Ishikawa (cell line): ENCODE results near the gene LPCAT1.

ENCODE experiments used
- CEBPB ChIP-seq: IDR thresholded peaks from 2 replicates; pipeline ENCODE4 v1.6.1; 2012
- CREB1 ChIP-seq: IDR thresholded peaks from 2 replicates; pipeline ENCODE4 v1.6.1; 2012; ENCODE audit warnings: low read depth
- EGR1 ChIP-seq: IDR thresholded peaks from 2 replicates; pipeline ENCODE4 v1.6.1; 2012
- EP300 ChIP-seq: IDR thresholded peaks from 2 replicates; pipeline ENCODE4 v1.6.1; 2012; ENCODE audit warnings: borderline replicate concordance
- FOXM1 ChIP-seq: IDR thresholded peaks from 2 replicates; pipeline ENCODE4 v1.6.1; 2012; ENCODE audit warnings: low read depth, borderline replicate concordance
- NFIC ChIP-seq: IDR thresholded peaks from 2 replicates; pipeline ENCODE4 v1.6.1; 2012
- RAD21 ChIP-seq: IDR thresholded peaks from 2 replicates; pipeline ENCODE4 v1.6.1; 2012; ENCODE audit warnings: low read depth
- REST ChIP-seq: IDR thresholded peaks from 2 replicates; pipeline ENCODE4 v1.6.1; 2012; ENCODE audit warnings: low read depth, mild to moderate bottlenecking
- TAF1 ChIP-seq: IDR thresholded peaks from 2 replicates; pipeline ENCODE4 v1.6.1; 2012; ENCODE audit warnings: low read depth, mild to moderate bottlenecking
- TCF12 ChIP-seq: IDR thresholded peaks from 2 replicates; pipeline ENCODE4 v1.6.1; 2012; ENCODE audit warnings: low read depth
- TEAD4 ChIP-seq: IDR thresholded peaks from 2 replicates; pipeline ENCODE4 v1.6.1; 2012
- USF1 ChIP-seq: IDR thresholded peaks from 2 replicates; pipeline ENCODE4 v1.6.1; 2012
- YY1 ChIP-seq: IDR thresholded peaks from 2 replicates; pipeline ENCODE4 v1.6.1; 2012; ENCODE audit warnings: low read depth
- ZBTB7A ChIP-seq: IDR thresholded peaks from 2 replicates; pipeline ENCODE4 v1.6.1; 2012; ENCODE audit warnings: low read depth
- TF ChIP-seq, protein P1 (sequence below): IDR thresholded peaks from 2 replicates; pipeline ENCODE4 v1.6.1; 2012

The LPCAT1 gene

GRCh38 chr5:1545805-1546355, 22.1 kb upstream of the LPCAT1 start:
- TF ChIP-seq EGR1, result no peak
- no peak for TF ChIP-seq ZBTB7A
- TF ChIP-seq EP300, result no peak
- TF ChIP-seq CREB1, result no peak
- TF ChIP-seq USF1, result no peak
- no peak for TF ChIP-seq YY1
- no peak for TF ChIP-seq RAD21
- no peak for TF ChIP-seq TEAD4
- TF ChIP-seq NFIC, result no peak
- no peak for TF ChIP-seq CEBPB
- no peak for TF ChIP-seq REST
- TF ChIP-seq TCF12, result no peak

- TF ChIP-seq EGR1 (no peak), EP300 (no peak), USF1 (no peak), RAD21 (no peak), CREB1 (no peak), YY1 (no peak), REST (no peak), NFIC (no peak), TCF12 (no peak), TAF1 (no peak), TEAD4 (no peak), FOXM1 (no peak), CEBPB (no peak), ZBTB7A (no peak)
- TF ChIP-seq, protein P1, sequence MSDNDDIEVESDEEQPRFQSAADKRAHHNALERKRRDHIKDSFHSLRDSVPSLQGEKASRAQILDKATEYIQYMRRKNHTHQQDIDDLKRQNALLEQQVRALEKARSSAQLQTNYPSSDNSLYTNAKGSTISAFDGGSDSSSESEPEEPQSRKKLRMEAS, result no peak
Measured at GRCh38 chr5:1545126-1545804, 21.5 kb upstream of the LPCAT1 start.

DNA sequence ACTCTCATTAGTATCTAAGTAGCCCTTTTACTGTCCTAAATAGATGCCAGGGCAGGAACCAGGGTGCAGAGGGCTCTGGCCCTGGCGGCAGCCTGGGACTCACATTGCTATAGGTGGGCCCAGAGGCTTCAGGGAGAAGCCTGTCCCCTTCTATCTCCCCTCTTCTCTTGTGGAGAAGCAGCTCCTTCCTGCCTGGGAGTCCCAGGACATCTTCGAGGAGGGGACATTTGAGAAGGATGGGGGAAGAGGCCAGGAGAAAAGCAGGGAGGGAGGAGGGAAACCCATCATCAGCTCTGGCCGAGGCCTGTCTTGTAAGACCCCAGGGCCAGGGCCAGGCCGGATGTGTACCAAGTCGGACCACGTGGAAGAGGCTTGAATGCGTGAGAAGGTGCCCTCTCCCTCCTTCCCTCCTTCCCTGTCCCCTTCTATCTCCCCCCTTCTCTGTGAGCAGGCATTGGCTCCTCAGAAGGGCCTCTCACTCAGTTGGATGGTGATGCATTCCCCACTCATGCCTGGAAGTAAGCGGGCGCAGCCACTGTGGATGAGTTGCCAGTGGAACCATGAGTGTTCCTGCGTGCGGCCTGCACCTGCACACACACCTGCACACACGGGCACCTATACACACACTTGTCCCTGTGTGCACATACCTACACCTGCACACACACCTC, 20.7 kb upstream of the LPCAT1 start:
- TF ChIP-seq FOXM1 (no peak), ZBTB7A (no peak), TEAD4 (no peak), EP300 (no peak), USF1 (no peak), CEBPB (no peak), YY1 (no peak)
- TF ChIP-seq, protein P1, result no peak

DNA sequence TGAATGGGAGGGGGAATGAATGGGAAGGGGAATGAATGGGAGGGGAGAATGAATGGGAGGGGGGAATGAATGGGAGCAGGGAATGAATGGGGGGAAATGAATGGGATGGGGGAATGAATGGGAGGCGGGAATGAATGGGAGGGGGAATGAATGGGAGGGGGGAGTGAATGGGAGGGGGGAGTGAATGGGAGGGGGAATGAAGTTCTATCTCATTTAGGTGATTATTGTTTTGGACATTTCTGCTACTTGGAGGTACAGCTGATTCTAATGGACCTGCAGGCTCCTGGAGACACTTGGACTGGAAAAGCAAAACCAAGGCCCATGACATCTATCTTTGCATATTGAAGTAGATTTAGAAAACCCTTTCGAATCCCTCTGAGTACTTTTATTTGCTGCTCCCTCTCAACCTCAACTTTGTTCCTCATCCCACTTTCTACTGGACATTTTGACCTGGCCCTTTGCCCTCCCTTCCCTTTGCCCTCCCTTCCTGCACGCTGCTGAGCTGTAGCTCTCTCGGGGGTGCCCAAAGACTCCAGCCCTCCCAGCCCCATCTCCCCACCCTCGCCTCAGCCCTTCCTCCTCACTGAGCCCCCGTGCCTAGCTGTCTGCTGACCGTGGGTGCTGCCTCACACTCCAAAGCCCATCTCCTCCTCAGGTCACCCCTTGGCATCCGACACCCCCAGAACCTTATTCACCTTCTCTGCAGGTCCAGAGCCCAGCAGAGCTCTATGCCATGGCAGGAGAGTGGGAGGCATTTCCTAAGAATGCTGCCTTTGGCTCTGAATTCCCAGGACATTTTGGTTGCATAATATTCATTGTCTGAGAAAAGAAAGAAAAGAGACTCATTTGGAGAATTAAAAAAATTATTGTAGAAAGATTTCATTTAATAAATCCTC, 19.9 kb upstream of the LPCAT1 start:
- no peak for TF ChIP-seq CREB1
- no peak for TF ChIP-seq NFIC
- TF ChIP-seq RAD21, result no peak
- TF ChIP-seq REST, result no peak
- no peak for TF ChIP-seq CEBPB
- TF ChIP-seq, protein P1, result no peak
- no peak for TF ChIP-seq TEAD4
- TF ChIP-seq EGR1, result no peak
- no peak for TF ChIP-seq TAF1
- TF ChIP-seq ZBTB7A, result no peak
- no peak for TF ChIP-seq FOXM1
- TF ChIP-seq YY1, result no peak
- no peak for TF ChIP-seq EP300
